ENCODE results near the gene CCL24. TPM values are rescaled to one million over a fixed set of nuclear protein-coding genes. Genes with fewer than 3 reads are reported as not detected.

The CCL24 gene
- total and polyA plus RNA-seq, 10 of the 15 experiments (the other 5 are each of a cell fraction or from before 2014, with no cell fraction given), result not detected

DNA sequence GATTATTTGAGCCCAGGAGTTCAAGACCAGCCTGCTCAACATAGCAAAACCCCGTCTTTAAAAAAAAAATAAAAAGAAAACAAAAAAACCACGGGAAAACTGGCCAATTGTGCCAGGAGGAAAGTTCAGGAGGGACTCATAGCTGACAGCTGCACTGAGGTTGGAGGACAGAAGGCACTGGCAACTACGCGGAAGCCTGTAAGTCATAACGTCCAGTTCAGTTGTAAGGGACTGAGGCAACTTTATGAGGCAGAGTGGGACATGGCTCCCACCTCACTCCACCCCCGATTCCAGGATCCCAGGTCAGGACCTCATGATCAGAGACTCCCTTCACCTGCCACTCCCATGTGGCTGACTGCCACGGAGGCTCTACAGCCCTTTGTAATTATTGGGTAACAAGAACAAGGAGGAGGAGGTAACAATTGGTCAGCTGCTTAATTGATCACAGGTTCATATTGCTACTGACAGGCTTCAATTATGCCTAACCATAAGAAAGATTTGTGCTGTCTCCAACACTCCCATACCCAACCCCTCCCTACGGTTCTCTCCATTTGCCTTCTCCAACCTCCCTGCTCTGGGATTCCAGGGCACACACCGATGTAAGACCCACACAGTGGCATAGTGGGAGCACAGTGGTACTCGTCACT, 1.9 kb upstream of the CCL24 start:
- no peaks in the 10 kb centered on the region for H3K36me3 ChIP-seq (ENCODE audit: control insufficient read depth in 2 of 2, insufficient read depth in 2 of 2, low read length in 1 of 2)
- FAIRE-seq (no peak), ATAC-seq (no peak), DNase-seq (ENCODE audit: low read depth, low spot score) (no peak)
- CTCF ChIA-PET, result no interaction called here
- RAD21 ChIA-PET (ENCODE audit: unreplicated experiment), result no interaction called here
- no peaks in the 10 kb centered on the region for H3K9me3 ChIP-seq (replicated peaks; ENCODE audit: control insufficient read depth, insufficient read depth, low read length)
- in situ Hi-C loops (cut with MboI), result no loop called here
- no peak overlapping the region for H2AFZ ChIP-seq (ENCODE audit: control insufficient read depth, low read depth, low read length)
- no peak overlapping the region for H3K4me2 ChIP-seq (ENCODE audit: control insufficient read depth, insufficient read depth)
- no peaks in the 10 kb centered on the region; a peak in 1 of 4 replicates for H3K27me3 ChIP-seq (replicated peaks in 1 of 2; ENCODE audit: control insufficient read depth in 2 of 2, insufficient read depth in 2 of 2, low read length in 1 of 2)
- no peaks in the 10 kb centered on the region for H4K20me1 ChIP-seq (ENCODE audit: control insufficient read depth, insufficient read depth)
- no TSS peak for BruUV-seq (replicated peaks)
- H3K4me3 ChIP-seq, result no peak overlapping the region
- no peak overlapping the region for H3K9ac ChIP-seq (ENCODE audit: control insufficient read depth, insufficient read depth, low read length)
- no peaks in the 10 kb centered on the region for H3K4me1 ChIP-seq (ENCODE audit: control insufficient read depth, insufficient read depth, low read length)
- intact Hi-C loops (cut with micrococcal nuclease; ENCODE audit: unreplicated experiment), result no loop called here
- no peaks in the 10 kb centered on the region for H3K79me2 ChIP-seq (ENCODE audit: control insufficient read depth, insufficient read depth, low read length)
- H3K27ac ChIP-seq (ENCODE audit: control insufficient read depth, insufficient read depth), result no peak overlapping the region
- POLR2A ChIA-PET, result no interaction called here
- SMC1A ChIA-PET (ENCODE audit: uncharacterized antibody, unreplicated experiment), result interaction anchor here (0.7 kb wide), 1 partner anchor 1120 kb away, joined by 4 read pairs; no protein-coding TSS in a partner anchor
- 48% methylated on average over 10 of the region's 10 CpGs for WGBS (ENCODE audit: insufficient coverage, insufficient replicate concordance, low lambda C conversion rate, missing lambda C conversion rate)
- TF ChIP-seq, protein P1, sequence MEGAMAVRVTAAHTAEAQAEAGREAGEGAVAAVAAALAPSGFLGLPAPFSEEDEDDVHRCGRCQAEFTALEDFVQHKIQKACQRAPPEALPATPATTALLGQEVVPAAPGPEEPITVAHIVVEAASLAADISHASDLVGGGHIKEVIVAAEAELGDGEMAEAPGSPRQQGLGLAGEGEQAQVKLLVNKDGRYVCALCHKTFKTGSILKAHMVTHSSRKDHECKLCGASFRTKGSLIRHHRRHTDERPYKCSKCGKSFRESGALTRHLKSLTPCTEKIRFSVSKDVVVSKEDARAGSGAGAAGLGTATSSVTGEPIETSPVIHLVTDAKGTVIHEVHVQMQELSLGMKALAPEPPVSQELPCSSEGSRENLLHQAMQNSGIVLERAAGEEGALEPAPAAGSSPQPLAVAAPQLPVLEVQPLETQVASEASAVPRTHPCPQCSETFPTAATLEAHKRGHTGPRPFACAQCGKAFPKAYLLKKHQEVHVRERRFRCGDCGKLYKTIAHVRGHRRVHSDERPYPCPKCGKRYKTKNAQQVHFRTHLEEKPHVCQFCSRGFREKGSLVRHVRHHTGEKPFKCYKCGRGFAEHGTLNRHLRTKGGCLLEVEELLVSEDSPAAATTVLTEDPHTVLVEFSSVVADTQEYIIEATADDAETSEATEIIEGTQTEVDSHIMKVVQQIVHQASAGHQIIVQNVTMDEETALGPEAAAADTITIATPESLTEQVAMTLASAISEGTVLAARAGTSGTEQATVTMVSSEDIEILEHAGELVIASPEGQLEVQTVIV (IDR thresholded peaks at IDR 0.05; ENCODE audit: borderline replicate concordance, partially characterized antibody), result no peak
- TF ChIP-seq MXI1 (IDR thresholded peaks at IDR 0.05; ENCODE audit: low read depth, low read length) (no peak), SREBF2 (IDR thresholded peaks at IDR 0.05; ENCODE audit: low read length) (no peak), KAT2A (conservative IDR thresholded peaks at IDR 0.05; ENCODE audit: control insufficient read depth, low read depth, low read length) (no peak), SUZ12 (IDR thresholded peaks at IDR 0.05; ENCODE audit: unreplicated experiment) (no peak), HCFC1 (IDR thresholded peaks at IDR 0.05; ENCODE audit: low read length) (no peak), HSF1 (IDR thresholded peaks at IDR 0.05; ENCODE audit: low read depth, low read length) (no peak), RELA (IDR thresholded peaks at IDR 0.05; ENCODE audit: borderline replicate concordance, partially characterized antibody) (no peak)
- TF ChIP-seq, protein P2, sequence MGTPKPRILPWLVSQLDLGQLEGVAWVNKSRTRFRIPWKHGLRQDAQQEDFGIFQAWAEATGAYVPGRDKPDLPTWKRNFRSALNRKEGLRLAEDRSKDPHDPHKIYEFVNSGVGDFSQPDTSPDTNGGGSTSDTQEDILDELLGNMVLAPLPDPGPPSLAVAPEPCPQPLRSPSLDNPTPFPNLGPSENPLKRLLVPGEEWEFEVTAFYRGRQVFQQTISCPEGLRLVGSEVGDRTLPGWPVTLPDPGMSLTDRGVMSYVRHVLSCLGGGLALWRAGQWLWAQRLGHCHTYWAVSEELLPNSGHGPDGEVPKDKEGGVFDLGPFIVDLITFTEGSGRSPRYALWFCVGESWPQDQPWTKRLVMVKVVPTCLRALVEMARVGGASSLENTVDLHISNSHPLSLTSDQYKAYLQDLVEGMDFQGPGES (IDR thresholded peaks at IDR 0.05), result no peak
- TF ChIP-seq, protein P3, sequence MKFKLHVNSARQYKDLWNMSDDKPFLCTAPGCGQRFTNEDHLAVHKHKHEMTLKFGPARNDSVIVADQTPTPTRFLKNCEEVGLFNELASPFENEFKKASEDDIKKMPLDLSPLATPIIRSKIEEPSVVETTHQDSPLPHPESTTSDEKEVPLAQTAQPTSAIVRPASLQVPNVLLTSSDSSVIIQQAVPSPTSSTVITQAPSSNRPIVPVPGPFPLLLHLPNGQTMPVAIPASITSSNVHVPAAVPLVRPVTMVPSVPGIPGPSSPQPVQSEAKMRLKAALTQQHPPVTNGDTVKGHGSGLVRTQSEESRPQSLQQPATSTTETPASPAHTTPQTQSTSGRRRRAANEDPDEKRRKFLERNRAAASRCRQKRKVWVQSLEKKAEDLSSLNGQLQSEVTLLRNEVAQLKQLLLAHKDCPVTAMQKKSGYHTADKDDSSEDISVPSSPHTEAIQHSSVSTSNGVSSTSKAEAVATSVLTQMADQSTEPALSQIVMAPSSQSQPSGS (IDR thresholded peaks at IDR 0.05; ENCODE audit: low read length), result no peak

All from GM12878 (cell line).